ENCODE results near the gene PDE12.

DNA sequence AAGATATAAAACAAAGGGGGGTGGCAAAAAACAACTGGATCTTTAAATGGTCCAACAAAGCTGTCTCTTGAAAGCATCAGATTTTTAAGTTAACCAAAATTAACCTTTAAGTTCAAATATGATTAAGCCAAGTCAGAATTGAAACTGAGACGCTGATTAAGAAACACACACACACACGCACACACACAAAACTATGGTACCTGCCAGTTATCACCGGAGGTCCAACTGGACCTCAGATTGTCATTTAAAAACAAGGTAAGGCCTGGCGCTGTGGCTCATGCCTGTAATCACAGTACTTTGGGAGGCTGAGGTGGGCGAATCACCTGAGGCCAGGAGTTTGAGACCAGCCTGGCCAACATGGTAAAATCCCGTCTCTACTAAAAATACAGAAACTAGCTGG, 30.7 kb downstream of the PDE12 start:
- no peak for TF ChIP-seq POLR2AphosphoS5 (IDR thresholded peaks at IDR 0.05; ENCODE audit: low read depth)
- TF ChIP-seq, protein P1, sequence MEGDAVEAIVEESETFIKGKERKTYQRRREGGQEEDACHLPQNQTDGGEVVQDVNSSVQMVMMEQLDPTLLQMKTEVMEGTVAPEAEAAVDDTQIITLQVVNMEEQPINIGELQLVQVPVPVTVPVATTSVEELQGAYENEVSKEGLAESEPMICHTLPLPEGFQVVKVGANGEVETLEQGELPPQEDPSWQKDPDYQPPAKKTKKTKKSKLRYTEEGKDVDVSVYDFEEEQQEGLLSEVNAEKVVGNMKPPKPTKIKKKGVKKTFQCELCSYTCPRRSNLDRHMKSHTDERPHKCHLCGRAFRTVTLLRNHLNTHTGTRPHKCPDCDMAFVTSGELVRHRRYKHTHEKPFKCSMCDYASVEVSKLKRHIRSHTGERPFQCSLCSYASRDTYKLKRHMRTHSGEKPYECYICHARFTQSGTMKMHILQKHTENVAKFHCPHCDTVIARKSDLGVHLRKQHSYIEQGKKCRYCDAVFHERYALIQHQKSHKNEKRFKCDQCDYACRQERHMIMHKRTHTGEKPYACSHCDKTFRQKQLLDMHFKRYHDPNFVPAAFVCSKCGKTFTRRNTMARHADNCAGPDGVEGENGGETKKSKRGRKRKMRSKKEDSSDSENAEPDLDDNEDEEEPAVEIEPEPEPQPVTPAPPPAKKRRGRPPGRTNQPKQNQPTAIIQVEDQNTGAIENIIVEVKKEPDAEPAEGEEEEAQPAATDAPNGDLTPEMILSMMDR (IDR thresholded peaks at IDR 0.05; ENCODE audit: insufficient read depth, low read length): no peak
- no peak for TF ChIP-seq GABPA (IDR thresholded peaks at IDR 0.05; ENCODE audit: low read depth)
- TF ChIP-seq, protein P2, sequence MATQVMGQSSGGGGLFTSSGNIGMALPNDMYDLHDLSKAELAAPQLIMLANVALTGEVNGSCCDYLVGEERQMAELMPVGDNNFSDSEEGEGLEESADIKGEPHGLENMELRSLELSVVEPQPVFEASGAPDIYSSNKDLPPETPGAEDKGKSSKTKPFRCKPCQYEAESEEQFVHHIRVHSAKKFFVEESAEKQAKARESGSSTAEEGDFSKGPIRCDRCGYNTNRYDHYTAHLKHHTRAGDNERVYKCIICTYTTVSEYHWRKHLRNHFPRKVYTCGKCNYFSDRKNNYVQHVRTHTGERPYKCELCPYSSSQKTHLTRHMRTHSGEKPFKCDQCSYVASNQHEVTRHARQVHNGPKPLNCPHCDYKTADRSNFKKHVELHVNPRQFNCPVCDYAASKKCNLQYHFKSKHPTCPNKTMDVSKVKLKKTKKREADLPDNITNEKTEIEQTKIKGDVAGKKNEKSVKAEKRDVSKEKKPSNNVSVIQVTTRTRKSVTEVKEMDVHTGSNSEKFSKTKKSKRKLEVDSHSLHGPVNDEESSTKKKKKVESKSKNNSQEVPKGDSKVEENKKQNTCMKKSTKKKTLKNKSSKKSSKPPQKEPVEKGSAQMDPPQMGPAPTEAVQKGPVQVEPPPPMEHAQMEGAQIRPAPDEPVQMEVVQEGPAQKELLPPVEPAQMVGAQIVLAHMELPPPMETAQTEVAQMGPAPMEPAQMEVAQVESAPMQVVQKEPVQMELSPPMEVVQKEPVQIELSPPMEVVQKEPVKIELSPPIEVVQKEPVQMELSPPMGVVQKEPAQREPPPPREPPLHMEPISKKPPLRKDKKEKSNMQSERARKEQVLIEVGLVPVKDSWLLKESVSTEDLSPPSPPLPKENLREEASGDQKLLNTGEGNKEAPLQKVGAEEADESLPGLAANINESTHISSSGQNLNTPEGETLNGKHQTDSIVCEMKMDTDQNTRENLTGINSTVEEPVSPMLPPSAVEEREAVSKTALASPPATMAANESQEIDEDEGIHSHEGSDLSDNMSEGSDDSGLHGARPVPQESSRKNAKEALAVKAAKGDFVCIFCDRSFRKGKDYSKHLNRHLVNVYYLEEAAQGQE (IDR thresholded peaks at IDR 0.05; ENCODE audit: insufficient replicate concordance, low read depth): no peak
- no peak for TF ChIP-seq SPI1 (IDR thresholded peaks at IDR 0.05; ENCODE audit: borderline replicate concordance, low read depth)

Measured in HL-60 (cell line).